K562 (cell line): ENCODE data around the gene WDR72. TPM values are rescaled to one million over a fixed set of nuclear protein-coding genes. Genes with fewer than 3 reads are reported as not detected.

Experiments used
- ATAC-seq: fragments of 200-7000 bp; cut with Tn5 transposase; 3 replicates; pipeline ENCODE4 v1.9.1; 2020; ENCODE audit warnings: moderate library complexity
- BruUV-seq: library from RNA; stranded (reverse); fragments of 400-500 nt; replicated peaks from 2 replicates; lab custom pipeline; 2021; lab: Mats Ljungman, UMichigan
- CTCF ChIA-PET: fragments of 300-600 bp; formaldehyde crosslinking; extraction: SDS; loops from one replicate; lab custom pipeline; 2021; ENCODE audit warnings: low intra/inter-chr PET ratio; lab: Yijun Ruan, JAX
- POLR2A ChIA-PET: fragments of 300-600, 350-650 bp; sonication (Branson Sonifier 250); formaldehyde crosslinking; extraction: SDS; loops from one replicate; lab custom pipeline; 2021; ENCODE audit warnings: antibody characterized with exemption, inconsistent platforms; lab: Yijun Ruan, JAX
- DNase-seq, 4 experiments: peaks; one replicate each; pipeline versions ENCODE4 v3.0.0 to v3.0.0-alpha.2; 2011 to 2018; ENCODE audit warnings: low spot score in 3 of 4, mixed read lengths in 3 of 4; ENCODE audit errors: extremely low read depth in 1 of 4
- FAIRE-seq: peaks from 2 replicates; lab custom pipeline; 2011; peaks lifted over from hg19 to GRCh38; lab: Jason Lieb, UNC
- H2AFZ ChIP-seq: 2 replicates; pipeline ENCODE4 v1.6.0; 2011; ENCODE audit warnings: low read depth, low read length, control low read depth, inconsistent platforms
- H3K27ac ChIP-seq: fragments of 200-600 bp; 3 replicates; pipeline ENCODE4 v1.8.0; 2011; ENCODE audit warnings: low read depth, mild to moderate bottlenecking, control low read depth, inconsistent platforms, low read length, moderate library complexity, mixed read lengths; ENCODE audit errors: extremely low read depth
- H3K27me3 ChIP-seq, 2 experiments: fragments of 300-600 bp in 1 of 2; 2 replicates in 1 of 2; 3 replicates in 1 of 2; pipeline versions ENCODE4 v1.6.0 to v1.8.0; 2011; ENCODE audit warnings: inconsistent platforms in 2 of 2, low read length in 2 of 2, mild to moderate bottlenecking in 1 of 2, mixed read lengths in 1 of 2, moderate library complexity in 1 of 2; ENCODE audit not compliant: control insufficient read depth in 2 of 2, insufficient read depth in 2 of 2
- H3K36me3 ChIP-seq: fragments of 300-600 bp; 3 replicates; pipeline ENCODE4 v1.8.0; 2011; ENCODE audit warnings: mild to moderate bottlenecking, low read length, inconsistent platforms; ENCODE audit not compliant: control insufficient read depth, insufficient read depth
- H3K4me1 ChIP-seq, 2 experiments: fragments of 200-600 bp in 1 of 2; replicated peaks in 1 of 2; 2 replicates in 1 of 2; 3 replicates in 1 of 2; pipeline versions ENCODE4 v1.5.1 to v1.8.0; 2011; ENCODE audit warnings: inconsistent platforms in 2 of 2, low read length in 2 of 2, mild to moderate bottlenecking in 1 of 2, mixed read lengths in 1 of 2, moderate library complexity in 1 of 2; ENCODE audit not compliant: control insufficient read depth in 2 of 2, insufficient read depth in 2 of 2
- H3K4me2 ChIP-seq: 2 replicates; pipeline ENCODE4 v1.6.1; 2011; ENCODE audit warnings: low read length, control low read depth, inconsistent platforms, mixed read lengths; ENCODE audit not compliant: insufficient read depth
- H3K4me3 ChIP-seq: fragments of 200-600 bp; sonication (generic), shearing (Covaris generic); 2 replicates; pipeline ENCODE4 v1.5.1; 2016; ENCODE audit warnings: control low read depth, inconsistent platforms
- H3K79me2 ChIP-seq: fragments of 200-600 bp; 3 replicates; pipeline ENCODE4 v1.8.0; 2011; ENCODE audit warnings: low read length, inconsistent platforms; ENCODE audit not compliant: control insufficient read depth, insufficient read depth
- H3K9ac ChIP-seq, 2 experiments: 2 replicates each; pipeline versions ENCODE4 v1.6.0 to v1.6.1; 2011; ENCODE audit warnings: low read depth in 2 of 2, low read length in 2 of 2, control low read depth in 1 of 2, inconsistent platforms in 1 of 2, mild to moderate bottlenecking in 1 of 2, mixed read lengths in 1 of 2; ENCODE audit not compliant: insufficient read depth in 1 of 2
- H3K9me1 ChIP-seq: one replicate; pipeline ENCODE4 v1.6.0; 2011; ENCODE audit warnings: inconsistent platforms, mild to moderate bottlenecking, low read length, moderate library complexity; ENCODE audit not compliant: control insufficient read depth, insufficient read depth
- H3K9me3 ChIP-seq: replicated peaks from 2 replicates; pipeline ENCODE4 v1.5.1; 2011; ENCODE audit warnings: low read depth, low read length, inconsistent platforms; ENCODE audit not compliant: control insufficient read depth, insufficient read depth
- H4K20me1 ChIP-seq: replicated peaks from 2 replicates; pipeline ENCODE4 v1.6.1; 2011; ENCODE audit warnings: low read length, inconsistent platforms, mixed read lengths; ENCODE audit not compliant: control insufficient read depth, insufficient read depth
- ATF1 ChIP-seq, 2 experiments: fragments of 450-650 bp in 1 of 2; IDR thresholded peaks; 2 replicates each; pipeline ENCODE4 v1.6.1; 2016; ENCODE audit warnings: missing compliant biosample characterization in 1 of 2, missing genetic modification characterization in 1 of 2
- BCL6 ChIP-seq: fragments of 250-450 bp; sonication (Bioruptor Pico); IDR thresholded peaks from 2 replicates; pipeline ENCODE4 v1.4.0; 2020
- DNMT1 ChIP-seq: fragments of 450-650 bp; IDR thresholded peaks from 2 replicates; pipeline ENCODE4 v1.6.1; 2016; ENCODE audit warnings: antibody characterized with exemption, mild to moderate bottlenecking
- GABPA ChIP-seq: fragments of 200-800 bp; sonication (Bioruptor generic); conservative IDR thresholded peaks from 2 replicates; pipeline ENCODE4 v1.6.1; 2016; ENCODE audit warnings: low read depth, missing genetic modification characterization, missing compliant biosample characterization
- LARP7 ChIP-seq: fragments of 450-650 bp; IDR thresholded peaks from 2 replicates; pipeline ENCODE4 v1.6.1; 2016
- ZNF318 ChIP-seq, 2 experiments: fragments of 450-650 bp; IDR thresholded peaks; 2 replicates each; pipeline ENCODE4 v1.6.1; 2016; ENCODE audit warnings: mild to moderate bottlenecking in 2 of 2, borderline replicate concordance in 1 of 2, low read depth in 1 of 2, moderate library complexity in 1 of 2
- WGBS: fragments of 100-300 bp; shearing (Covaris generic); methylation state at CpG from one replicate; pipeline ENCODE4 v1.1.6; 2016; ENCODE audit warnings: low coverage, mixed read lengths; ENCODE audit not compliant: insufficient coverage; ENCODE audit errors: missing lambda C conversion rate; 5-methylcytosine and 5-hydroxymethylcytosine counted together
- in situ Hi-C: fragments of 300-500 bp; cut with MboI; formaldehyde crosslinking; loops from 4 replicates; pipeline ENCODE4 v1.15.0; 2018; ENCODE audit warnings: inconsistent platforms, mixed read lengths
- intact Hi-C: fragments of 100-400 bp; cut with micrococcal nuclease; formaldehyde crosslinking; loops from 2 replicates; pipeline ENCODE4 v1.14.2; 2022
- polyA plus RNA-seq, 8 experiments: library from polyadenylated mRNA; depleted of rRNA in 4 of 8; stranded (reverse) in 5 of 8; unstranded in 3 of 8; fragments of >200 nt; fragmentation: Nextera tagmentation in 2 of 8; fragmentation: Illumina TruSeq in 1 of 8; extraction: Ambion mirVana in 2 of 8; extraction: Trizol in 1 of 8; gene quantifications; 2 replicates each; pipeline versions ENCODE4 v1.2.1 to v1.2.3, GENCODE V29; 2011 to 2014; ENCODE audit warnings: inconsistent platforms in 1 of 8, missing spikeins in 1 of 8
- total RNA-seq, 7 experiments: library from RNA; depleted of rRNA in 6 of 7; stranded (reverse); fragments of >200 nt in 6 of 7; fragmentation: Illumina TruSeq in 2 of 7; extraction: Trizol in 2 of 7; gene quantifications; 2 replicates each; pipeline versions ENCODE4 v1.2.1 to v1.2.3, GENCODE V29; 2011 to 2021; ENCODE audit warnings: low replicate concordance in 1 of 7

WDR72 gene
- total and polyA plus RNA-seq, 9 of the 15 experiments (the other 6 are each of a cell fraction or from before 2014, with no cell fraction given), result 0.01 TPM; not detected in 8

- TF ChIP-seq DNMT1, result no peak
These were observed 11.9 kb downstream of the WDR72 start (continued) for GRCh38 chr15:53747501-53748068.

DNA sequence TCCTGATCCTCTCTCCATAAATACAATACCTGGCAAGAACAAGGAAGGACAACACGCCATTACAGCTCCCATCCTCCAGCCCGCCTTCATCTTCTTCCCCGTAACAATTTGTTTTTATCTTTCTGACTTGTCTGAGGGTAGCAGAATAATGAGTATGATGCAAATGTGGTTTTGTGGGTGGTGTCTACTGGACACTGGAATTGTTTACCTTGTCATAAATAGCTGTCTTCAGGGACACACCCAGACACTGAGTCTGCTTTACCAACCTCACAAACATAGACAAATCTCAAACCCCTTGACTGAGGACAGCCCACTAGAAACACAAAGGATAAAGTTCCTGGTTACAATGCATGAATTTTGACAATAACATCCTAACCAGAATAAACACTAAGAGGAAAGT is 13.4 kb downstream of the WDR72 start:
- no peaks in the 10 kb centered on the region for H3K9me3 ChIP-seq
- no peak overlapping the region for H3K27ac ChIP-seq
- POLR2A ChIA-PET, result no interaction called here
- H3K79me2 ChIP-seq, result no peaks in the 10 kb centered on the region
- DNase-seq (no peak), ATAC-seq (no peak), FAIRE-seq (no peak)
- H3K4me1 ChIP-seq, result no peaks in the 10 kb centered on the region
- no peak overlapping the region for H3K4me2 ChIP-seq
- WGBS, result 2% methylated on average over 3 of the region's 3 CpGs
- no peak overlapping the region for H3K4me3 ChIP-seq
- intact Hi-C loops, result no loop called here
- H3K9ac ChIP-seq, result no peak overlapping the region
- in situ Hi-C loops, result no loop called here
- CTCF ChIA-PET, result no interaction called here
- BruUV-seq, result no TSS peak
- H3K36me3 ChIP-seq, result no peaks in the 10 kb centered on the region
- no peaks in the 10 kb centered on the region for H3K9me1 ChIP-seq
- no peak overlapping the region for H2AFZ ChIP-seq
- TF ChIP-seq BCL6 (CRISPR knock-in tag), result no peak
- no peak for TF ChIP-seq GABPA (tag)
- no peaks in the 10 kb centered on the region for H3K27me3 ChIP-seq
- no peaks in the 10 kb centered on the region for H4K20me1 ChIP-seq

DNA sequence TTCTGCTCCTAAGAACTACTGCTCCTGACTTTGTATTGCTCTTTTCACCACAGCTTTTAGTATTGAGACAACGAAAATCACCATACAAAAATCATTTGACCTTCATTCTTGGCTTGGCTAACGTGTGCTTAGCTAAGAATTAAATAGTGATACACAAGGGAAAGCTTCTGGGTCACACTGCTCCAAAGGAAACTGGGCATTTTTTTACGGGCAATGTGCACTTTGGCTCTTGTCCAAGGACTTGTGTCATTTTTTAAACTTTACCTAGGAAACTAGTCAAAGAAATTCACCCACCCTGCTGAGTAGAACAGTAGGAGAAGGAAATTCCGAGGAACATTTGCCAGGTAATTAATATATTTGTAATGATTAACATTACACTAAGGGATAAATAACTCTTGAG is 19.8 kb downstream of the WDR72 start:
- ATAC-seq (no peak), DNase-seq (no peak), FAIRE-seq (no peak)
- H3K9me1 ChIP-seq, result no peaks in the 10 kb centered on the region
- no peaks in the 10 kb centered on the region for H4K20me1 ChIP-seq
- in situ Hi-C loops, result no loop called here
- H3K4me2 ChIP-seq, result no peak overlapping the region
- no peaks in the 10 kb centered on the region for H3K79me2 ChIP-seq
- no peaks in the 10 kb centered on the region for H3K27me3 ChIP-seq
- no peak overlapping the region for H3K27ac ChIP-seq
- no peak overlapping the region for H3K9ac ChIP-seq
- 2% methylated on average over 4 of the region's 4 CpGs for WGBS
- BruUV-seq, result no TSS peak
- CTCF ChIA-PET, result no interaction called here
- POLR2A ChIA-PET, result no interaction called here
- intact Hi-C loops, result no loop called here
- H3K4me1 ChIP-seq, result no peaks in the 10 kb centered on the region
- H3K36me3 ChIP-seq, result no peaks in the 10 kb centered on the region
- H2AFZ ChIP-seq, result no peak overlapping the region
- H3K4me3 ChIP-seq, result no peak overlapping the region
- no peaks in the 10 kb centered on the region for H3K9me3 ChIP-seq
- no peak for TF ChIP-seq LARP7
- TF ChIP-seq ZNF318 (IDR thresholded peaks at IDR 0.05; ENCODE audit: borderline replicate concordance in 1 of 2, low read depth in 1 of 2), result no peak
- TF ChIP-seq ATF1 (CRISPR knock-in tag; IDR thresholded peaks at IDR 0.05), result no peak
- TF ChIP-seq ATF1 (tag; IDR thresholded peaks at IDR 0.05), result no peak
